Activated CD4-positive, CD25-positive, alpha-beta regulatory T cell treated with anti-CD3 and anti-CD28 coated beads, Interleukin-2, amount 50 U/mL, for 16 hours (primary cell): ENCODE results near the gene LPGAT1.

Experiments
- DNase-seq: peaks from one replicate; pipeline ENCODE4 v3.0.0-alpha.2; 2020; ENCODE audit warnings: low read depth, low spot score

LPGAT1 gene

DNA sequence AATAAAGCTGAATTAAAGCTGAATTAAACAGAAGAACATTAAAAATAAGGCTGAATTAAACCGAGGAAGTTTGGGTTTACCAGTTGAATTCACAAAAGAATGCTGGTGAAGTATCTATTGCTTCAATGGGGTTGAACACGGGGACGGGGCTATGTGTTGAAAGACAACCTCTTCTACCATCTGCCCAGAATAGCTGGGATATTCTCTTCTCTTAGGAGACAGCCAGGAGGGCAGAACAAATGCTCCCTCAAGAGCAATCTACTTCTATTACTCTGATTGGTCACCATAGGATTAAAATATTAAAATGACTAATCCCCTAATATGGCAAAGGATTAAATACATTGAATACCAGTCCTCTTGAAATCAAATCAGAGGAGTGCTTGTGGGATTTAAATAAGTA is 68.4 kb downstream of the LPGAT1 start:
- DNase-seq = no peak

DNA sequence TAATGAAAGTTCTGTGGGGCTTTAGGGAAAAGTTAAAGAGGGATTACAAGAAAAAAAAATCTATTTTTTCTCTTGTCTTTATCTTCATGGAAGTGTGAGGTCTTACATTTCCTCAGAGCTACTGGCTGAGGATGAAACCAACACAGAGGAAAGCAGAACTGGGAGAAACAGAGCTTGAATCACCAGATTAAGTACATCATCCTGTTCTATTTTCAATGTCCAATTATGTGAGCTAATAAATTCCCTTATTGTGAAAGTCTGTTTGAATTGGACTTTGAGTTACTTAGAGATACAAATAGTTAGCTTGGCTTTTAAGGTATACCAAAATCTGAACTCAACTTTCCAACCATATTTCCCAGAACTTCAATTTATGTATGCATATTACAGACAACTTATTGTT is 69.2 kb downstream of the LPGAT1 start:
- no peak for DNase-seq

GRCh38 chr1:211756471-211757020 is 74.0 kb downstream of the LPGAT1 start:
- no peak for DNase-seq

GRCh38 chr1:211753649-211754251 is 76.8 kb downstream of the LPGAT1 start:
- DNase-seq = no peak

GRCh38 chr1:211752951-211753486 is 77.5 kb downstream of the LPGAT1 start:
- DNase-seq = no peak

DNA sequence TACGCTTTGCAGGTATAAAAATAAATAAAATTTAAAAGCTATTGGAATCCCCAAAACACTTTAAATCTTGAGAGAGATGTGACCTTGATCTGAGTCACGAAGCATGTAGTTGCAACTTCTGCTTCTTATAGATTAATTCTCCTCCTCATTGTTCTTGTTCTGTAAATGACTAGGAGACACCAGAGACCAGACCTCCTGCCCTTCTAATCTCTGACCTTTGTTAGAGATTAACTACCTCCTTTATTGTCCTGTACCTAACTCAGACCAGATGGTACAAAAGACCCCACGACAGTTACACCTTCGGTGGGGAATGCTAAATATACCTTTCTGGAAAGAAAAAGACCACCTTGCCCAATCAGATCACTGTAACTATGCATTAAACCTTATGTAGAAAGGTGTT is 78.2 kb downstream of the LPGAT1 start:
- no peak for DNase-seq

GRCh38 chr1:211751438-211751837 is 79.1 kb downstream of the LPGAT1 start:
- no peak for DNase-seq

GRCh38 chr1:211750599-211750998 is 80.0 kb downstream of the LPGAT1 start:
- no peak for DNase-seq

- no peak for DNase-seq
These were observed 81.3 kb downstream of the LPGAT1 start for GRCh38 chr1:211749251-211749650.

- no peak for DNase-seq
These were observed 81.8 kb downstream of the LPGAT1 start for GRCh38 chr1:211748810-211749209.

DNA sequence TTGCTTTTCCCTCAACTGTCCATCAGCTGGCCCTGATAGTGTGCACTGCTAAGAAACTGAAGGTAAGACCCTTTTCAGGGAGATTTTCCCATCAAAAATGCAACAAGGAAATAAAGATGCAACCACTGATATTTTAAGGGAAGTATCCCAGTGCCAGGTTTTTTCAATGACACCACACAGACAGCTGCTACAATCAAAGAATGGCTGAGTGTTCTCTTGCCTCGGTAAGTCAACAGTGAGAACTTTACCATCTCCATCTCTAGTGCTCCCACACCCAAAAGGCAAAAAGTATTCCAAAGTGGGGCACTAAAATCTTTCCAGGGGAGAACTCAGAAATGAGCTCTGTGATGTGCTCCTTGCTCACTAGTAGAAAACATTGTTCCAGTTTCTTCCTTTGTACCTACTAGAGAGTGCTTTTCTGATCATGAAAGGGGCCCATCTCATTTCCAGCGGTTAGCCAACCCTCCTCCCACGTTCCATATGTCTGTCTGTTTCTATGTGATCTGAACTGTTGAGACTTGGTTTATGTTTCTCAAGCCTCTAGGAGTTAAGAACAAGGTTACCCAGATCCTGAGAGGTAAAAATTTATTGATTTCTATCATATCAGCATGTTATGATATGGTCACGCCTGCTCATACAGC is 87.6 kb downstream of the LPGAT1 start:
- no peak for DNase-seq

DNA sequence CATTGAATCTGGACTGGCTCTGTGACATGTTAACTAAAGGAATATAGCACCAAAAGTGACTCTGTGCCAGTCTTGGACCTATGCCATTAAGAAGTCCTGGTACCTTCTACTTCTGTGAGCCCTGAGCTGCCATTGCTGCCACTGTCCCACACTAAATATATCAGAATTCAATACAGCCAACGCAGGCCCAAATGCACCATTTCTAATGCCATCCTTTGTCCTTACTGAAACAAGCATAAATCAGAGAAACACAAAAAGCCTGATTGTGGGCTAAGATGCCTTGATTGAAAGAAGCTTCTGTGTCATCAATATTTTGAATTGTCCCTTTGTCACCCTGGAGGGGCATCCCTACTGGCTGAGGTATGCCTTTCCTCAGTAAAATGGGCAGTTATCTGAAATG is 88.3 kb downstream of the LPGAT1 start:
- no peak for DNase-seq

DNA sequence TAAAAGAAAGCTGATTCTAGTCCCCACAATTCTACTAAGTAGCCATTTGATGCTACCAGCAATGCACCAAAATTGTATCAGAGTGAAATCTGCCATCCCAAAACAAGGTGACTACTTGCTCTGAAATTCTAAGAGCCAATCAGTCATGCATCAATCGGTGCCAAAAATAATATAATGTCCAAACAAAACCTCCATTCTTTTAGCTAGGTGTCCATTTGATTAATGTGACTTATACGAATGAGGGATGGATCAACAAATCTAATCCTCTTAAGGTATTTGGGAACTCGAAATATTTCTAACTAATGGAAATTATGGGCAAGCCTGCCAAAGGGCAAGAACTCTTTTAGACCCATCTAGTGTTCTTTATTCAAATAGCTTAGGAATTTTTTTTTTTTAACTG is 88.8 kb downstream of the LPGAT1 start:
- no peak for DNase-seq

DNA sequence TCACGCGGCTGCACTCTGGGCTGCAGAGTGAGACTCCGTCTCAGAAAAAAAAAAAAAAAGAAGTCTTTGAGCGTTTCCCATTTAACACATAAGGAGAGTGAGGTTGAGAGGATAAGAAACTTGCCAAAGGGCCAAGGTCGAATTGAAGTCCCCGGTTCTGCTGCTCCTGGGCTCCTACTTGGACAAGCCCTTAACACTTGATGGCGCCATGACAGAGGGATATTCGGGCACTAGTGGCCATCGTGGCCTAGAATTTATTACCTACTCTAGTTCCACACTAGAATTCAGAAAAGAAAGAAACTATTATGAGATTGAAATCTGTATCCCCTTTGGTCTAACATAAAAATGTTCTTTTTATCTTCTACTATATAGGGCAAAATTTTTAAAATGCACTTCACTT is 89.4 kb downstream of the LPGAT1 start:
- no peak for DNase-seq

- DNase-seq = no peak
These were observed 90.7 kb downstream of the LPGAT1 start for GRCh38 chr1:211739671-211740411.

DNA sequence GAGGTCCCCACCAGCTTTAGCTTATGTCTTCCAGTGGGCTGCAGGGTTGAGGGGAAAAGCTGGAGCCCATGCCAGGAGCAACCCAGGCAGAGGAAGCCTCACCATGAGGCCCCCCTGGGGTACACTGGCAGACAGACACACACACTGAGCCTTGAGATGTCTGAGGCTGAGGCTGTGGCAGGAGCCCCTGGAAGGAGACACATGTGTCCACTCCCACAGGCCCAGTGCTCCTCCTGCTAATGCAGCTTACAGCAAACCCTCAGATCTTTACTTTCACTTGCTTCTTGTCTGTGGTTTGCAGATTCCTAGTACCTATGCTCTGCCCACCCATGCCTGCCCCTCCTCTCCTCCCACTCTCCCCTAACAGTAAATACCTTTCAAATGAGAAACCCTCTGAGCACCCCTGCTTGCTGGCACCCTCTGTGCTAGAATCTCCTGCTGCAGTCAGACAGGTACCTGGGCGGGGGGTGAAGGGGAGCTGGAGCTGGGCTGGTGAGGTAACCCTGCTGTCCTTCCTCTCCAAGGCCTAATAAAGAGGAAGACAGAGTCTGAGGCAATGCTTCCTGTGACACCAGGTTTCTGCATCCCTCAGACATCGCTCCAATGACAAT is 91.8 kb downstream of the LPGAT1 start:
- DNase-seq = no peak

DNA sequence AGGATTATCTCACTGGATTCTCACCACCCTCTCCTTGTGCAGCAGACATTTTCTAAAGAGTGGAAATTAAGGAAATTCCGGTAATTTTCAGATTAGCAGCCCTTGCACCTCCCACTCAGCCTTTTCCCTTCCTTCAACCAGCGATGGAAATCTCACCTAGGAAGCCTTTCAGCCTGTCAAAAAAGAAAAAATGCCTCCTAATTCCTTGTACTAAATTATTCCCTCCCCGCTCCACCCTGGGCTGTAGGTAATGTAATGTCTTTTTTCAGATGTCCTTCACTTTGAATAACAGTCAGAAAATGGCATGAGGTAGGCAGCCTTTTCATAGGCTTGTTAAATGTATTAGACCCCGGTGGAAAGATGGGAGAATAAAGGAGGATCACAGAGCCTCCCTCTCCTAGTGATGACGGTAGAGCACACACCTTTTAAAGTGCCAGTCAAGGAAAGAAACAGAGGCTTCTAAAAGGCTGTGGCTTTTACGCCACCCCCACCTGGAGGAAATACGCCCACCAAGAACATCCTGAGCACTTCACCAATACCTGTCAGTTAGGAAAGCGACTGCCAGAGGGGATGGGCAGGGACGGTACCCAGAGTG is 92.4 kb downstream of the LPGAT1 start:
- DNase-seq = no peak

- DNase-seq = no peak
These were observed 93.2 kb downstream of the LPGAT1 start for GRCh38 chr1:211737115-211738035.

DNA sequence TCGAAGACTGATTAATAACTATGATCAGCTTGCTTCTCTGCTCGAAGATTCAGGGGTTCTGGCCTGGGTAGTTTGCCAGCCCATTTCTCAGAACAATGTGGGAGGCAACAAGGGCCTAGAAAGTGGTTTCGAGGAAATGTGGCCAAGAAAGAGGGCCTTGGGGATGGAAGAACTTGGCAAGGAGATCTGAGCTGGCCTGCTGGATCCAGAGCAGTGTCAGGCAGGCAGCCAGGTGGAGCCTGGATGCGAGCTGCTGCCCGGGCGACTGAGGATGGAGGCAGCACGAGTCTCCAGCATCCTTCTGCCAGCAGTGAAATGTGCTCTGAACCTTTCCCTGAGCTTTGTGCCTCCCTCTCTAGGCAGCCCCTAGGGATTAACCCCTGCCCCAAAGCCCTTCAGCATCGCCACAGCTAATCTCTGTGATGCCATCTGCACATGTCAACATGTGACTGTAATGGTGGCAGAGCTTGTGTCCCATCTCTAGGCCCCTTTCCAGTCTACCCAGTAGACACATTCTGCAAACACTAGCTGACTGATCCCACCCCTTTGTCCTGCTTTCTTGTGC is 94.1 kb downstream of the LPGAT1 start:
- DNase-seq = no peak
